ENCODE results near the gene CMSS1.

DNA sequence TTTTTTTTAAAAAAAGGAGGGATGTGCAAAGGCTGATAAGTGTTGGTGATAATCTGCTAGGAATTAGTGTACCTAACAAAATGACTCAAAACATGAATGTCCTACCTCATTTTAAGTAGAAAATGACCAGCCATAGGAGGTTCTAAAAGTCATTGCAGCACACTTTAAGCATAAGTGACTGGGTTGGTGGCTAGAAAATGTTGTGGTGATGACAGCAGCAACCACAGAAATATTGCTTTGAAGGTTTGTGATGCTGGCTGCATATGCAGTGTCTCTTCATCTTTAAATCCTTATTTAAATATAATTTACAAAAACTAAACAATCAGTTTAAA, 55.2 kb downstream of the CMSS1 start:
- TF ChIP-seq CTCF (IDR thresholded peaks at IDR 0.05; ENCODE audit: insufficient read depth, low read length) (no peak), REST (IDR thresholded peaks at IDR 0.05; ENCODE audit: insufficient replicate concordance, low read depth) (no peak), POLR2AphosphoS5 (IDR thresholded peaks at IDR 0.05; ENCODE audit: low read depth) (no peak), GABPA (IDR thresholded peaks at IDR 0.05; ENCODE audit: low read depth) (no peak)
